IMR-90 (cell line): ENCODE data around the gene PCDHA1.

Source experiments
- ELK1 ChIP-seq: fragments of 150-350 bp; IDR thresholded peaks from 2 replicates; pipeline ENCODE4 v1.6.1; 2016; ENCODE audit warnings: low read depth, mild to moderate bottlenecking, low read length, moderate library complexity, borderline replicate concordance
- FOS ChIP-seq: fragments of 150-350 bp; IDR thresholded peaks from 2 replicates; pipeline ENCODE4 v1.6.1; 2016; ENCODE audit warnings: low read depth, low read length
- POLR2A ChIP-seq: IDR thresholded peaks from 2 replicates; pipeline ENCODE4 v1.6.1; 2012; ENCODE audit warnings: mild to moderate bottlenecking, low read depth, low read length
- RAD21 ChIP-seq: IDR thresholded peaks from 2 replicates; pipeline ENCODE4 v1.6.1; 2012; ENCODE audit warnings: low read length, improper control_type of control experiment
- TF ChIP-seq, protein P1 (sequence below): fragments of 150-350 bp; IDR thresholded peaks from 2 replicates; pipeline ENCODE4 v1.6.1; 2017; ENCODE audit warnings: mild to moderate bottlenecking, antibody characterized with exemption, low read length, low read depth
- TF ChIP-seq, protein P2 (sequence below): conservative IDR thresholded peaks from 2 replicates; pipeline ENCODE4 v1.5.1; 2012; ENCODE audit warnings: mild to moderate bottlenecking, low read depth, low read length, improper control_type of control experiment

DNA sequence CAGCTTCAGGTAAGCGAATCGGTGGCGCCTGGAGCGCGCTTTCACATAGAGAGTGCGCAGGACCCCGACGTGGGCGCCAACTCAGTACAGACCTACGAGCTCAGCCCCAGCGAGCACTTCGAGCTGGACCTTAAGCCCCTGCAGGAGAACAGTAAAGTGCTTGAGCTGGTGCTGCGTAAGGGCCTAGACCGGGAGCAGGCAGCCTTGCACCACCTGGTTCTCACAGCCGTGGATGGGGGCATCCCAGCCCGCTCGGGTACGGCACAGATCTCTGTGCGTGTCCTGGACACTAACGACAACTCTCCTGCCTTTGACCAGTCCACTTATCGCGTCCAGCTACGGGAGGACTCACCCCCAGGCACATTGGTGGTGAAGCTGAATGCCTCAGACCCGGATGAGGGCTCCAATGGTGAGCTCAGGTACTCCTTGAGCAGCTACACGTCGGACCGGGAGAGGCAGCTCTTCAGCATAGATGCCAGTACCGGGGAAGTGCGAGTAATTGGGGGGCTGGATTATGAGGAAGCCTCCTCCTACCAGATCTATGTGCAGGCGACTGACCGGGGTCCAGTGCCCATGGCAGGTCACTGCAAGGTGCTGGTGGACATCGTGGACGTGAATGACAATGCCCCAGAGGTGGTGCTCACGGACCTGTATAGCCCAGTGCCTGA is 181.4 kb downstream of the PCDHA1 start:
- no peak for TF ChIP-seq ELK1
- TF ChIP-seq, protein P1, sequence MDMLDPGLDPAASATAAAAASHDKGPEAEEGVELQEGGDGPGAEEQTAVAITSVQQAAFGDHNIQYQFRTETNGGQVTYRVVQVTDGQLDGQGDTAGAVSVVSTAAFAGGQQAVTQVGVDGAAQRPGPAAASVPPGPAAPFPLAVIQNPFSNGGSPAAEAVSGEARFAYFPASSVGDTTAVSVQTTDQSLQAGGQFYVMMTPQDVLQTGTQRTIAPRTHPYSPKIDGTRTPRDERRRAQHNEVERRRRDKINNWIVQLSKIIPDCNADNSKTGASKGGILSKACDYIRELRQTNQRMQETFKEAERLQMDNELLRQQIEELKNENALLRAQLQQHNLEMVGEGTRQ = no peak
- no peak for TF ChIP-seq RAD21
- TF ChIP-seq POLR2A = no peak
- TF ChIP-seq, protein P2, sequence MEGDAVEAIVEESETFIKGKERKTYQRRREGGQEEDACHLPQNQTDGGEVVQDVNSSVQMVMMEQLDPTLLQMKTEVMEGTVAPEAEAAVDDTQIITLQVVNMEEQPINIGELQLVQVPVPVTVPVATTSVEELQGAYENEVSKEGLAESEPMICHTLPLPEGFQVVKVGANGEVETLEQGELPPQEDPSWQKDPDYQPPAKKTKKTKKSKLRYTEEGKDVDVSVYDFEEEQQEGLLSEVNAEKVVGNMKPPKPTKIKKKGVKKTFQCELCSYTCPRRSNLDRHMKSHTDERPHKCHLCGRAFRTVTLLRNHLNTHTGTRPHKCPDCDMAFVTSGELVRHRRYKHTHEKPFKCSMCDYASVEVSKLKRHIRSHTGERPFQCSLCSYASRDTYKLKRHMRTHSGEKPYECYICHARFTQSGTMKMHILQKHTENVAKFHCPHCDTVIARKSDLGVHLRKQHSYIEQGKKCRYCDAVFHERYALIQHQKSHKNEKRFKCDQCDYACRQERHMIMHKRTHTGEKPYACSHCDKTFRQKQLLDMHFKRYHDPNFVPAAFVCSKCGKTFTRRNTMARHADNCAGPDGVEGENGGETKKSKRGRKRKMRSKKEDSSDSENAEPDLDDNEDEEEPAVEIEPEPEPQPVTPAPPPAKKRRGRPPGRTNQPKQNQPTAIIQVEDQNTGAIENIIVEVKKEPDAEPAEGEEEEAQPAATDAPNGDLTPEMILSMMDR = no peak
- TF ChIP-seq FOS = no peak
